Astrocyte of the cerebellum (primary cell): ENCODE results near the gene CALML3.

Experiments used
- DNase-seq: peaks from one replicate; pipeline ENCODE4 v3.0.0-alpha.2; 2011; ENCODE audit warnings: low read depth
- H3K4me3 ChIP-seq: 2 replicates; pipeline ENCODE4 v1.5.1; 2011; ENCODE audit warnings: mild to moderate bottlenecking, low read depth, low read length, moderate library complexity
- in situ Hi-C: cut with HindIII; loops from 2 replicates; pipeline ENCODE4 v1.10.0; 2017; ENCODE audit warnings: low sequenced_read_pairs
- TF ChIP-seq, protein P1 (sequence below): IDR thresholded peaks from 2 replicates; pipeline ENCODE4 v1.5.1; 2012; ENCODE audit warnings: low read length, low read depth, moderate library complexity, mild to moderate bottlenecking; ENCODE audit errors: missing control alignments

CALML3 gene

DNA sequence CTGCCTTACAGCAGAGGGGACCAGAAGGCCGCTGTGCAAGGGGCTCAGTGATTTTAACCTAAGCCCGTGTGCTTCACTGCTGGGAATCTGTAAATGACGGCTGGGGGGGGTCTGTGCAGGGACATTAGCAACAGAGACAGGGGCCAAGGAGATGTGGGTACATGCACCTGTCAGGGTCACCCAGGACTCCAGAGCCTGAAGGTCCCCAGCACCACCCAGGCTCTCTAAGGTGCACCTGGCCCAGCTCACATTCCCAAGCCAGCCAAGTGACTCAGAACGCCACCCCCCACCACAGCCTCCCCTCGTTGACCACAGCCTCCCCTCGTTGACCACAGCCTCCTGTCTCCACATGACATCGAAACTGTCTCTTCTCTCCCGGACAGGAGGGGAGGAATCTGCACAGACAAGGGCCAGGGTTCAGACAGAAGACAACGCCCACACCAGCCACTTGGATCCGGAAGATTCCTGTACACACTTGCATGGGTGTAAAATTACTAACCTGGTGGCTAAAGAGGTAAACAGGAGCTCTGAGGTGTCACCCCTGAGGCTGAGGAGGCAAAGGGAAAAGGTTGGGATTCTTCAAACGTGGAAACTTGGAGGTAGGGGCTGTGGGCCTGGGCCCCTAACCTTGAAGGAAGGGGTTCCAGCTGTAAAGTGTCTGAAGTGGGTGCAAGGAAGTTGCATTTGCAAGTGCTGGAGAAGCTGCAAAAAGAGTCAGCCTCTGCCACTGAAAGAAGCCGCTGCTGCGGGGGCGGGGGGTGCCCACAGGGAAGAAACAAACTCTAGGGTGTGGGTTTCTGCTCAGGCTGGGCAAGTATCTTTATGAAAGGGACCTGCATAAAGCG lies 27.0 kb downstream of the CALML3 start:
- in situ Hi-C loops: loop anchor here (10.0 kb wide), 1 partner anchor 57 kb away; the partner anchor contains the start of gene CALML5
- no peak overlapping the region for H3K4me3 ChIP-seq
- DNase-seq: no peak
- TF ChIP-seq, protein P1, sequence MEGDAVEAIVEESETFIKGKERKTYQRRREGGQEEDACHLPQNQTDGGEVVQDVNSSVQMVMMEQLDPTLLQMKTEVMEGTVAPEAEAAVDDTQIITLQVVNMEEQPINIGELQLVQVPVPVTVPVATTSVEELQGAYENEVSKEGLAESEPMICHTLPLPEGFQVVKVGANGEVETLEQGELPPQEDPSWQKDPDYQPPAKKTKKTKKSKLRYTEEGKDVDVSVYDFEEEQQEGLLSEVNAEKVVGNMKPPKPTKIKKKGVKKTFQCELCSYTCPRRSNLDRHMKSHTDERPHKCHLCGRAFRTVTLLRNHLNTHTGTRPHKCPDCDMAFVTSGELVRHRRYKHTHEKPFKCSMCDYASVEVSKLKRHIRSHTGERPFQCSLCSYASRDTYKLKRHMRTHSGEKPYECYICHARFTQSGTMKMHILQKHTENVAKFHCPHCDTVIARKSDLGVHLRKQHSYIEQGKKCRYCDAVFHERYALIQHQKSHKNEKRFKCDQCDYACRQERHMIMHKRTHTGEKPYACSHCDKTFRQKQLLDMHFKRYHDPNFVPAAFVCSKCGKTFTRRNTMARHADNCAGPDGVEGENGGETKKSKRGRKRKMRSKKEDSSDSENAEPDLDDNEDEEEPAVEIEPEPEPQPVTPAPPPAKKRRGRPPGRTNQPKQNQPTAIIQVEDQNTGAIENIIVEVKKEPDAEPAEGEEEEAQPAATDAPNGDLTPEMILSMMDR: no peak

DNA sequence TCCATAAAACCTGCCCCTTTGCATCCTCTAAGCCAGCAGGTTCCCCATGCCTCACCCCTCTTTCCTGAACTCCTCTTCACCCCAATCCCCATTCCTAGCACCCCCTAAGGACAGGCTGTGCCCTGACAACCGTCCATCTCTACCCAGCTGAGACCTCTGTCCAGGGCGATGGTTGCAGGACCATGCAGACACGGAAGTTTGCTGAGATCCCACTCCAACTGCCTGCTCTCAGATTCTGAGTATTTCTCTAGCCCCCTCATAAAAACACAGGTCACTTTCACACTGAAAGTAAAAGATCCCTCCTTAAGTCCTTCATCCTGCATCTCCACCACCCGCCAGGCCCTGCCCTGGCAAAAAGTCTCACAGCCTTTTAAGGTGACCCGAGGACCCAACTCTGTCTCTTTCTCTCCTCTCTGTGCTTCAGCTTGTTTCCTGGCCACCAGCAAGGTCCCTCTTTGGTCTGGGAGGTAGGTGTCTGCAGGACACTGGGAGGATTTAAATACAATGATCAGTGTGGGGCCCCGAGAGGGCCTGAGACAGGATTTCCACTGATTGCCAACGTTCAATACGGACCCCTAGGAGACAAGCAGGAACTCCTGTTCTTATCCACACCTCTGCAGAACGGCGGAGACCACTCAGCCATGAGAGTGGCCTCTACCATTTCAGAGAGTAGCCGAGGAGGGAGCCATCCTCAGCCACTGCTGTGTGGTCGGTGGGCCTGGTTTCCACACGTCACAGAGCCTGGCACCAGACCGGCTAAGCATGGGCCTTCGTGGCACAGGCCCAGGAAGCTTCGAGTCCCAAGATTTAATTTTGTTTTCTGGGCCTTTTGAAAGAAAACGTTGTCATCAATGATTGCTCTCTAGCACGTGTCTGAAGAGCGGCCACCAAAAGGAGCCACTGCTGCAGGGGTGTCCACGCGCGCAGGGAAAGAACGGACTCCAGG lies 27.9 kb downstream of the CALML3 start:
- DNase-seq: no peak
- TF ChIP-seq, protein P1: no peak
- in situ Hi-C loops: loop anchor here (10.0 kb wide), 1 partner anchor 58 kb away; the partner anchor contains the start of gene CALML5
- no peak overlapping the region for H3K4me3 ChIP-seq

DNA sequence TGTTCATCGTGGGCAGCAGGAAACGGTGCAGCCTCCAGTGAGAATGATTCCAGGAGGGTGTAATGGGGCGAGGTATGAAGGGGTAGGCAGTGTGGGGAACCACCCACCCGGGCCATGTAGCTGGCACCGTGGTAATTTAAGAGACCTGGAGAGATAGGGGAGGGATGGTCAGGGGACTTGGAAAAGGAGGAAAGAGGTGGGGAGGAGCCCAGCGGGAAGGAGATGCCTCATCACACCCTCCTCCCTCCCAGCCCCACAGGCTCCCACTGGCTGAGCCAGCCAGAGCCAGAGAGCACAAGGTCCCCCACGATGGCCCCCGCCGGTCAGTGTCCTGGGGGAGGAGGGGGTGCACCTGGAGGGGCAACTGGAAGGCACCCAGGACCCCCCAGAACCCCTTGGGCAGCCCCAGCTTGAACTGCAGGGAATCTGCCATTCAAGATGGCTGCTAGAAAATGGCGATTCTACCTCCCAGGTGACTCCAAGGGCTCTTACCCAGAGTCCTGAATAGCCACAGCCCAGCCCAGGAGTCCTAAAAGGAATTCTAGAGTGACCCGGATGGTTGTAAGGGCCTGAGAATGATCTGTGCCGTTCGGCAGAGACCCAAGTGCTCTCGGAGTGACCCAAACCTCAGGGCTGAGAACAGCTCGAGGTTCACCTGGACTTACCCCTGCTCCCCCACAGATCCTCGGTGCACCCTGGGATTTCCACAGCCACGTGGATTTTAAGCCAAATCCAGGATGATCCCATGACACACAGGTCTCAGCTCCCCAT lies 28.8 kb downstream of the CALML3 start:
- TF ChIP-seq, protein P1: no peak
- in situ Hi-C loops: loop anchor here (10.0 kb wide), 1 partner anchor 59 kb away; the partner anchor contains the start of gene CALML5
- DNase-seq: no peak
- no peak overlapping the region for H3K4me3 ChIP-seq

DNA sequence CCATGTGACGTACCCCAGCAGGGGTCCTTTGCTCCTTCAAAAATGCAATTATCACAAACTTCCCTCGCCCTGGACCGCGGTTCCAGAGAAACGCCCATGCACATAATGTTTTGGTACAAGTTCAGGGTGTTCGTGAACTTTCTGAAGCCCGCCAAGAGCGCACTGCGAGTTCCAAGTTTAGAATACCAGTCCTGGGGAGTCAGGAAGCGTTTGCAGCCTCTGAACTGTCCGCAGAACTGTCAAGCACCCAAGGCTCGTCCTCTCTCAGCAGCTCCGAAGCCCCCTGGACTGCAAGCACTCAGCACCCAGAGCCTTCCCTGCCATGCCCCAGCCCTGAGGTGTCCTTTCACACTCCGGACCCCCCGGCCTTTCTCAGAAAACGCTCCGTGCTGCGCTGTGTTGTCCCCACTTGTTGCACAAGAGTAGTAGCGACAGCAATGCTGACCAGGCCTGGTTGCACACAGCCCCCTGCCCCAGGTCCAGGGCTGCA lies 30.3 kb downstream of the CALML3 start:
- H3K4me3 ChIP-seq: no peak overlapping the region
- in situ Hi-C loops: loop anchor here (10.0 kb wide), 1 partner anchor 60 kb away; the partner anchor contains the start of gene CALML5
- no peak for DNase-seq
- TF ChIP-seq, protein P1: no peak

DNA sequence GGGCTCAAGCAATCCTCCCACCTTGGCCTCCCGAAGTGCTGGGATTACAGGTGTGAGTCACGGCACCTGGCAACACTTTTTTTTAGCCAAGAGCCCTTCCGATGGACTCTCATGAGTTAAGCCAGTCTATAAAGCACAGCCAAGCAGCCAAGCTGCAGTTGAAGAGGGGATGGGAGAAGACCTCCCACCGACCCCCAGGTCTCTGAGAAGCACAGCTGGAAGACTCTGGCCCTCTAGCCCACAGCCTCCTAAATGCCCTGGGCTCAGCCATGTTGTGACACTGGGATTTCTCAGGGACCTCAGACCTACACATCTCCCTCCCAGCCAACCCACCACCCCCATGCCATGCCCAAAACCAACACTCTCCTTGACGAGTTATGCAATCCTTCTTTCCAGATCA lies 31.1 kb downstream of the CALML3 start:
- in situ Hi-C loops: loop anchor here (10.0 kb wide), 1 partner anchor 61 kb away; the partner anchor contains the start of gene CALML5
- H3K4me3 ChIP-seq: no peak overlapping the region
- DNase-seq: no peak
- TF ChIP-seq, protein P1: no peak

DNA sequence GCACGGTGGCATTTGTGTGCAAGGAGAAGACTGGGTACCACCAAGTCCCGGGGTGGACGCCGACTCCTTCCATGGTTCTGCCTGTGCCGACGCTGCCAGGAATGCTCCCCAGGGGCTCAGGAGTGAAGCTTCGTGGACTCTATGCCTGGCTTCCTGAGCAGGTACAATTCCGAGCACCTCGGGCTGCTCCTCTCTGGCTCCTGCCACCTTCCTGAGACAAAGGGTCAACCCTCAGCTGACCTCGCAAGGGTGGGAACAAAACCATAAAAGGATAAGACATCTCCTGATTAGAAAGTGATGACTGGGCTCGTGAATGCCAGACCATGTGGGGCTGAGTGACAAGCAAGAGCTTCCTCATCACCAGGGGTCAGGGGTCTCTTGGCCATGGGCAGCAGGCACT lies 31.8 kb downstream of the CALML3 start:
- in situ Hi-C loops: loop anchor here (10.0 kb wide), 1 partner anchor 62 kb away; the partner anchor contains the start of gene CALML5
- no peak overlapping the region for H3K4me3 ChIP-seq
- TF ChIP-seq, protein P1: no peak
- DNase-seq: no peak
